ENCODE data around the gene PIGN. TPM values are rescaled to one million over a fixed set of nuclear protein-coding genes. Genes with fewer than 3 reads are reported as not detected.

PIGN gene
- total and polyA plus RNA-seq, 2 donors (not counting 3 experiments of a cell fraction or from before 2014, with no cell fraction given) = 13.7 to 26.1 TPM

DNA sequence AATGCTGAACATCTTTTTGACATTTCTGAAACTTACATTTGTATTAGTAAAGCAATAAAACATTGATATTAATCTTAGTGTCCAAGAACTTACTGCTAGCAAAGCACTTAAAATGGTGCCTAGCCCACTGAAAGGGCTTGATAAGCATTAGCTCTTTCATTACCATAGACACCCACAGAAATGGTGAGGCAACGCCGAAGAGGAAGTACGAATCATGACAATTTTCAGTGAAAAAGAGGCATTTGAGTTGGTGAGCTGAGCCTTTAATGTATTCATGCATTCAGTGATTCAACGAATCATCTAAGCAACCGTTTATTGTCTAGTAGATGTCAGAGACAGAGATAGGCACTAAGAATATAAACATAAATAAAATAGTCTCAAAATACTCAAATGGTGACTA, 101.1 kb downstream of the PIGN start:
- no peak overlapping the region for H3K4me3 ChIP-seq (replicated peaks in 1 of 3; ENCODE audit: insufficient read depth in 1 of 3, low read depth in 1 of 3, low read length in 3 of 3)
- no peaks in the 10 kb centered on the region for H4K20me1 ChIP-seq (replicated peaks; ENCODE audit: control insufficient read depth, extremely low read depth, insufficient read depth, low read length)
- H3K4me1 ChIP-seq (ENCODE audit: control insufficient read depth, extremely low read depth, insufficient read depth, low read length) = peaks cover 3% of the 10 kb centered on the region
- H2AFZ ChIP-seq (ENCODE audit: low read depth, low read length) = no peak overlapping the region
- no peak overlapping the region for H3K9ac ChIP-seq (replicated peaks; ENCODE audit: extremely low read depth, insufficient read depth, low read length)
- H3K79me2 ChIP-seq (ENCODE audit: control insufficient read depth, insufficient read depth, low read length) = no peaks in the 10 kb centered on the region
- TF ChIP-seq, protein P1, sequence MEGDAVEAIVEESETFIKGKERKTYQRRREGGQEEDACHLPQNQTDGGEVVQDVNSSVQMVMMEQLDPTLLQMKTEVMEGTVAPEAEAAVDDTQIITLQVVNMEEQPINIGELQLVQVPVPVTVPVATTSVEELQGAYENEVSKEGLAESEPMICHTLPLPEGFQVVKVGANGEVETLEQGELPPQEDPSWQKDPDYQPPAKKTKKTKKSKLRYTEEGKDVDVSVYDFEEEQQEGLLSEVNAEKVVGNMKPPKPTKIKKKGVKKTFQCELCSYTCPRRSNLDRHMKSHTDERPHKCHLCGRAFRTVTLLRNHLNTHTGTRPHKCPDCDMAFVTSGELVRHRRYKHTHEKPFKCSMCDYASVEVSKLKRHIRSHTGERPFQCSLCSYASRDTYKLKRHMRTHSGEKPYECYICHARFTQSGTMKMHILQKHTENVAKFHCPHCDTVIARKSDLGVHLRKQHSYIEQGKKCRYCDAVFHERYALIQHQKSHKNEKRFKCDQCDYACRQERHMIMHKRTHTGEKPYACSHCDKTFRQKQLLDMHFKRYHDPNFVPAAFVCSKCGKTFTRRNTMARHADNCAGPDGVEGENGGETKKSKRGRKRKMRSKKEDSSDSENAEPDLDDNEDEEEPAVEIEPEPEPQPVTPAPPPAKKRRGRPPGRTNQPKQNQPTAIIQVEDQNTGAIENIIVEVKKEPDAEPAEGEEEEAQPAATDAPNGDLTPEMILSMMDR (IDR thresholded peaks at IDR 0.05; ENCODE audit: extremely low read depth in 1 of 2, insufficient read depth in 1 of 2, low read depth in 1 of 2, low read length in 2 of 2) = no peak
- TF ChIP-seq POLR2A (IDR thresholded peaks at IDR 0.05; ENCODE audit: low read depth, low read length) (no peak), FOS (IDR thresholded peaks at IDR 0.05; ENCODE audit: borderline replicate concordance, insufficient read depth, low read length) (peak; percentile 18), JUN (IDR thresholded peaks at IDR 0.05; ENCODE audit: borderline replicate concordance, insufficient read depth, insufficient read length, low read depth) (no peak)
- DNase-seq (ENCODE audit: low read depth, low spot score) (no peak), FAIRE-seq (no peak)
- intact Hi-C loops (cut with micrococcal nuclease) (no loop called here), dilution Hi-C loops (cut with MboI; ENCODE audit: extremely low pct_ligation_motif_present, low sequenced_read_pairs) (no loop called here)
- H3K9me1 ChIP-seq (replicated peaks; ENCODE audit: control insufficient read depth, extremely low read depth, insufficient read depth, low read length) = no peaks in the 10 kb centered on the region
- ChIA-PET POLR2A (no interaction called here), CTCF (no interaction called here)
- no TSS peak for BruUV-seq (replicated peaks)
- no peak overlapping the region for H3K4me2 ChIP-seq (ENCODE audit: insufficient read depth, low read length)
- no peaks in the 10 kb centered on the region for H3K9me3 ChIP-seq (replicated peaks; ENCODE audit: control insufficient read depth, insufficient read depth, low read length)
- no peaks in the 10 kb centered on the region for H3K36me3 ChIP-seq (ENCODE audit: control insufficient read depth in 2 of 2, extremely low read depth in 1 of 2, insufficient read depth in 2 of 2, low read length in 2 of 2)
- no peak overlapping the region for H3K27ac ChIP-seq (ENCODE audit: insufficient read depth, low read depth, low read length)
- no peaks in the 10 kb centered on the region for H3K27me3 ChIP-seq (ENCODE audit: control insufficient read depth in 2 of 2, insufficient read depth in 2 of 2, low read length in 2 of 2)

DNA sequence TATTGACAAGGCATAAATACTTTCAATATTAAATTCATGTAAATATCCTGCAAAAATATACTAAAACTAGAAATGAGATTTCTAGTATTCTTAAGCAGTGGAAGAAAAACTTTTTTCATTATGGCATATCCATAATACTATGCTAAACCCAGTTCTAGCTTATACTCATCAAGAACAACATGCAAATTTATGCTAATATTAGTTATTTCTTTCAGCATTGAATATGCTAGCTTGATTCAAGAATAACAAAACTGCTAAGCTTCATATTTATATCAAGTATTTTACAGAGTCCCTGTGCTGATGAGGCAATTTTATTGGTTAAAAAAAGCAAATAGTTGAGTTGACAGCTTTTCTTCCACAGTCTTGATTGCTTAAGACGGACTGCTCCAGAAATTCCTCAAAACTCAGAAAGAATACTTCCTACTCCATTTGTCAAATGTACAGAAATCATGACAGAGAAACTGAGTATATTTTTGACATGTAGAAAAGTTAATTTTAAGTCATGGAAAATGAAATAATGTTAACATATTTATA, 105.0 kb downstream of the PIGN start:
- dilution Hi-C loops (cut with MboI; ENCODE audit: extremely low pct_ligation_motif_present, low sequenced_read_pairs) = no loop called here
- no peak for FAIRE-seq
- no peaks in the 10 kb centered on the region for H3K79me2 ChIP-seq (ENCODE audit: control insufficient read depth, insufficient read depth, low read length)
- no peak overlapping the region for H3K4me2 ChIP-seq (ENCODE audit: insufficient read depth, low read length)
- no peak overlapping the region for H2AFZ ChIP-seq (ENCODE audit: low read depth, low read length)
- H3K9me1 ChIP-seq (replicated peaks; ENCODE audit: control insufficient read depth, extremely low read depth, insufficient read depth, low read length) = no peaks in the 10 kb centered on the region
- no peak overlapping the region for H3K4me3 ChIP-seq (replicated peaks in 1 of 3; ENCODE audit: insufficient read depth in 1 of 3, low read depth in 1 of 3, low read length in 3 of 3)
- intact Hi-C loops (cut with micrococcal nuclease) = no loop called here
- H3K36me3 ChIP-seq (ENCODE audit: control insufficient read depth in 2 of 2, extremely low read depth in 1 of 2, insufficient read depth in 2 of 2, low read length in 2 of 2) = no peaks in the 10 kb centered on the region
- no peaks in the 10 kb centered on the region for H4K20me1 ChIP-seq (replicated peaks; ENCODE audit: control insufficient read depth, extremely low read depth, insufficient read depth, low read length)
- DNase-seq (ENCODE audit: low read depth, low spot score) = no peak
- H3K4me1 ChIP-seq (ENCODE audit: control insufficient read depth, extremely low read depth, insufficient read depth, low read length) = peaks cover 3% of the 10 kb centered on the region
- ChIA-PET CTCF (interaction anchor here (0.5 to 1.3 kb wide), 2 partner anchors 16 to 43 kb away, joined by 3 read pairs; no protein-coding TSS in a partner anchor), POLR2A (no interaction called here)
- H3K9ac ChIP-seq (replicated peaks; ENCODE audit: extremely low read depth, insufficient read depth, low read length) = no peak overlapping the region
- no TSS peak for BruUV-seq (replicated peaks)
- H3K9me3 ChIP-seq (replicated peaks; ENCODE audit: control insufficient read depth, insufficient read depth, low read length) = no peaks in the 10 kb centered on the region
- H3K27me3 ChIP-seq (ENCODE audit: control insufficient read depth in 2 of 2, insufficient read depth in 2 of 2, low read length in 2 of 2) = no peaks in the 10 kb centered on the region
- TF ChIP-seq GATA2 (IDR thresholded peaks at IDR 0.05; ENCODE audit: insufficient read depth, insufficient read length, low read depth, low read length) (no peak), EZH2 (IDR thresholded peaks at IDR 0.05; ENCODE audit: borderline replicate concordance, low read depth, low read length, severe bottlenecking) (no peak), MYC (IDR thresholded peaks at IDR 0.05; ENCODE audit: low read depth, low read length) (no peak), FOS (IDR thresholded peaks at IDR 0.05; ENCODE audit: borderline replicate concordance, insufficient read depth, low read length) (no peak), POLR2AphosphoS5 (IDR thresholded peaks at IDR 0.05; ENCODE audit: insufficient read depth, low read depth, low read length) (no peak), POLR2A (IDR thresholded peaks at IDR 0.05; ENCODE audit: low read depth, low read length) (no peak), JUN (IDR thresholded peaks at IDR 0.05; ENCODE audit: borderline replicate concordance, insufficient read depth, insufficient read length, low read depth) (no peak)
- TF ChIP-seq, protein P1 (IDR thresholded peaks at IDR 0.05; ENCODE audit: extremely low read depth in 1 of 2, insufficient read depth in 1 of 2, low read depth in 1 of 2, low read length in 2 of 2) = no peak
- TF ChIP-seq, protein P2, sequence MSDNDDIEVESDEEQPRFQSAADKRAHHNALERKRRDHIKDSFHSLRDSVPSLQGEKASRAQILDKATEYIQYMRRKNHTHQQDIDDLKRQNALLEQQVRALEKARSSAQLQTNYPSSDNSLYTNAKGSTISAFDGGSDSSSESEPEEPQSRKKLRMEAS (IDR thresholded peaks at IDR 0.05; ENCODE audit: insufficient read depth, insufficient read length) = no peak
- H3K27ac ChIP-seq (ENCODE audit: insufficient read depth, low read depth, low read length) = no peak overlapping the region

Data from endothelial cell of umbilical vein (primary cell).